GM20000 (cell line): Measurements from ENCODE around the gene CPT1B.

Experiments used
- DNase-seq: peaks from one replicate; pipeline ENCODE4 v3.0.0; 2012; ENCODE audit warnings: low spot score
- TF ChIP-seq, protein P1 (sequence below): IDR thresholded peaks from 2 replicates; pipeline ENCODE4 v1.5.1; 2012; ENCODE audit warnings: mild to moderate bottlenecking, control low read depth; ENCODE audit errors: extremely low read depth, missing control alignments

The CPT1B gene

DNA sequence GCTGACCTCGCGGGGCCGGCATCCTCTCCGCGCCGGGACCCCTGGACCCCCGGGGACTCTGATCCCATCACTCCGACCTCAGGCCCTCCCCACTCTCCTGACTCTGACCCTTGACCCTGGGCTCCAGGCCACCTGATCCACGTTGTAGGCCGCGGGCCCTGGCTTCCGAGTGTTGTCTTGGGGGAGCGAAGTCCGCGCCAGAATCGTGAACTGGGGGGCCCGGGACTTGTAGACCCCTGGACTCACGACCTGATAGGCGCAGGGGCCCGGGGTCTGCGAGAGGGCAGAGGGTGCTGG lies 47.7 kb downstream of the CPT1B start:
- TF ChIP-seq, protein P1, sequence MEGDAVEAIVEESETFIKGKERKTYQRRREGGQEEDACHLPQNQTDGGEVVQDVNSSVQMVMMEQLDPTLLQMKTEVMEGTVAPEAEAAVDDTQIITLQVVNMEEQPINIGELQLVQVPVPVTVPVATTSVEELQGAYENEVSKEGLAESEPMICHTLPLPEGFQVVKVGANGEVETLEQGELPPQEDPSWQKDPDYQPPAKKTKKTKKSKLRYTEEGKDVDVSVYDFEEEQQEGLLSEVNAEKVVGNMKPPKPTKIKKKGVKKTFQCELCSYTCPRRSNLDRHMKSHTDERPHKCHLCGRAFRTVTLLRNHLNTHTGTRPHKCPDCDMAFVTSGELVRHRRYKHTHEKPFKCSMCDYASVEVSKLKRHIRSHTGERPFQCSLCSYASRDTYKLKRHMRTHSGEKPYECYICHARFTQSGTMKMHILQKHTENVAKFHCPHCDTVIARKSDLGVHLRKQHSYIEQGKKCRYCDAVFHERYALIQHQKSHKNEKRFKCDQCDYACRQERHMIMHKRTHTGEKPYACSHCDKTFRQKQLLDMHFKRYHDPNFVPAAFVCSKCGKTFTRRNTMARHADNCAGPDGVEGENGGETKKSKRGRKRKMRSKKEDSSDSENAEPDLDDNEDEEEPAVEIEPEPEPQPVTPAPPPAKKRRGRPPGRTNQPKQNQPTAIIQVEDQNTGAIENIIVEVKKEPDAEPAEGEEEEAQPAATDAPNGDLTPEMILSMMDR, result no peak
- DNase-seq, result no peak

DNA sequence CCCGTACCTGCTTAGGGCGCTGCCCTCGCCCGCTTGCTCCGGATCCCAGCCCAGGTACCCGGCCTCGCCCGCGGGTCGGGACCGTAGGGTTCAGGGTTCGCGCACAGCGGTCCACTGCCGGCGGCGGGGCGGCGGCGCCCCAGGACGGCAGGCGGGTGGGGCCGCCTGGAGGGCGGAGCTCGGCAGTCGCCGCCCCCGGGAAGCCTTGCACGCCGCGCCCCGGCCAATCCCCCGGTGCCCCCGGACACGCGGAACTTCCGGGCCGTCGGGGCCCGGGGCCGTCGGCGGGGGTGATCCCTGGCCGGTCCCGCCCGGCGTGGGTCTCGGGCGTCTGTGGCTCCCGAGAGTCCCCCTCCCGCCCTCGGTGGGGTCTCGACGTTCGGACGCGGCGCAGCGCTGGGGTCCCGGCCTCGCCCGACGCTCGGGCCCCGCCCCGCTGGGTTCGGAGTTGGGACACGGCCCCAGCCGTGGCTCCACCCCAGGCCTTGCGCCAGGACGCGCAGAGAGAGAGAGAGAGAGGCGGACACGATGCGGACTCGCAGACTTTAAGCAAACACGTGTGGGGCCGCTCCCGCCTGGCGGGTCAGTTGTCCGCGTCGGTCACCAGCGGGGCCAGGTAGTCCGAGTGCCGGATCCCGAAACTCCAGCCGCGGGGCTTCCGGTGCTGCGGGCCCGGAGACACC lies 48.2 kb downstream of the CPT1B start, which contains the start of gene TYMP:
TYMP (minus strand) TSS at position 116 of the 683 bp plus-strand sequence. CDS start 303 bp downstream, outside the sequence.
- TF ChIP-seq, protein P1, result no peak
- DNase-seq, result peak; percentile 93

DNA sequence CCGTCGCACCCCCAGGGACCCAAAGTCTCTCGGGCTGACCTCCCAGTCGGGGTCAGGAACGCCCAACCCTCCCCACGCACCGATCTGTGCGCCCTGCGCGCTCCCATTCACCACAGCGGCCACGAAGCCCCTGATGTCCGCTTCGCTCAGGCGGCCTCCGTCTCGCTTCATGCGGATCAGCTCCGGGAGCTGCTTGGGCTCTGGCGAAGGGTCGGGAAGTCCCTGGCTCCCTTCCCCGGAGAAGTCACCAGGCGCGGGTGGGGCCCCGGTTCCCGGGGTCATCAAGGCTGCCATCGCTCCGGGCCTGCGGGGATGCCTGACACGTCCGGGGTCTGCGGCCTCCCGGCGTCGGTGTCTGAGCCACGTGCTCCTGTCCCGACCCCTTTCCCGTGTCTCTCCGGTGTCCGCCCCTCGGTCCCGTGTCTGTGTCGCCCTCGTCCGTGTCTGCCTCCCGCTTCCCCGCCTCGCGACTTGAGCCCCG lies 48.8 kb downstream of the CPT1B start:
- TF ChIP-seq, protein P1, result no peak
- no peak for DNase-seq

DNA sequence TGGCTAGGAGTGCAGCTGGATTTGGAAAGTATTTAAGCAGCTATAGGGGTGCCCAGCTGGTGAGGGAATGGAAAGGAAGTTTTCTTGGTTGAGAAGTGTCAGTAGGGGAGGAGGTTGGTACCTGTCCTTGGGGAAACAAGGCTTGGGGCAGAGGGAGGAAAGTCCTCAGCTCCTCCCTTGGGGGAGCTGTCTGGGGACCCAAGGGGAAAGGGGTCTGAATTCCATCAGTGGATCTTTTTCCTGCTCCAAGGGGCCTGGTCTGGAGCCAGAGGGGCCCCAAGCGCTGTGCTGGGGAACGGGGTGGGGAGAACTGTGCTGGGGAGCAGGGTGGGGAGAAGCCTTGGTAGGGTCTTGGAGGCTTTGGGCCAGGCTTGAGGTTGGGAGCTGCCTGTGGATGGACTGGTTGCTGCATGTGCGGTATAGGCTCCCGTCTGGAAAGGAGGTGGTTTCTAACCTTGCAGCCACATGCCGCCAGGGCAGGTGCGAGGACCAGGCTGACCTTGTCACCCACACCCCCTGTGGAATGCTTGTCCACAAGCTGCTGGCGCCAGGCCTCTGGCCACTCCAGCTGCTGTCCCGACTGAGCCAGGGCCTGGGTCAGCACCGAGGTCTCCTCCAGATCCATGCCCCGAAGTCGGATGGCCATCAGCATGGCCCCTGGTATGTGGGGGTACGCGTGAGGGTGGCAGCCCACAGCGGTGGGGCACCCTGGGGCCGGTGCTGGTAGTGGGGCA lies 49.4 kb downstream of the CPT1B start:
- DNase-seq, result no peak
- TF ChIP-seq, protein P1, result no peak

DNA sequence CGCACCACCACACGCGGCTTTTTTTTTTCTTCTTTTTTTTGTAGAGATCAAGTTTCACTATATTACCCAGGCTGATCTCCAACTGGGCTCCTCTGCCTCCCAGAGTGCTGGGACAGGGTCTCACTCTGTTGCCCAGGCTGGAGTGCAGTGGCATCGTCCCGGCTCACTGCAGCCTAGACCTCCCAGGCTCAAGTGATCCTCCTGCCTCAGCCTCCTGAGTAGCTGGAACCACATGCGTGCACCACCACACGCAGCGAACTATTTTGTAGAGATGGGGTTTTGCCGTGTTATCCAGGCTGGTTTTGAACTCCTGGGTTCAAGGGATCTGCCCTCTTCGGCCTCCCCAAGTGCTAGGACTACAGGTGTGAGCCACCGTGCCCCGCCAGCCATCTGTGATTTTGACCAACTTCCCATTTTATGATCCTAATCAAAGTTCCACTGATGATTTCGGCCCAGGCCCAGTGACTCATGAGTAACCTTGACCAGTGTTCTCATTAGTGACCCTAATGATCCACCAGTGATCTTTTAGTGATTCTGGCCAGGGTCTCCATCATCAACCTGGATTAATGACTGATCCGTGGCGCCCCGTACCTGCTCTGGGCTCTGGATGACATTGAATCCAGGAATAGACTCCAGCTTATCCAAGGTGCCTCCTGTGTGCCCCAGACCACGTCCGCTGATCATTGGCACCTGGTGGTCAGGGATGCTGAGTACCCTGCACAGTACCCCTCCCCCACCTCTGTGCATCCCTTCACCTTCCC lies 50.1 kb downstream of the CPT1B start:
- TF ChIP-seq, protein P1, result no peak

DNA sequence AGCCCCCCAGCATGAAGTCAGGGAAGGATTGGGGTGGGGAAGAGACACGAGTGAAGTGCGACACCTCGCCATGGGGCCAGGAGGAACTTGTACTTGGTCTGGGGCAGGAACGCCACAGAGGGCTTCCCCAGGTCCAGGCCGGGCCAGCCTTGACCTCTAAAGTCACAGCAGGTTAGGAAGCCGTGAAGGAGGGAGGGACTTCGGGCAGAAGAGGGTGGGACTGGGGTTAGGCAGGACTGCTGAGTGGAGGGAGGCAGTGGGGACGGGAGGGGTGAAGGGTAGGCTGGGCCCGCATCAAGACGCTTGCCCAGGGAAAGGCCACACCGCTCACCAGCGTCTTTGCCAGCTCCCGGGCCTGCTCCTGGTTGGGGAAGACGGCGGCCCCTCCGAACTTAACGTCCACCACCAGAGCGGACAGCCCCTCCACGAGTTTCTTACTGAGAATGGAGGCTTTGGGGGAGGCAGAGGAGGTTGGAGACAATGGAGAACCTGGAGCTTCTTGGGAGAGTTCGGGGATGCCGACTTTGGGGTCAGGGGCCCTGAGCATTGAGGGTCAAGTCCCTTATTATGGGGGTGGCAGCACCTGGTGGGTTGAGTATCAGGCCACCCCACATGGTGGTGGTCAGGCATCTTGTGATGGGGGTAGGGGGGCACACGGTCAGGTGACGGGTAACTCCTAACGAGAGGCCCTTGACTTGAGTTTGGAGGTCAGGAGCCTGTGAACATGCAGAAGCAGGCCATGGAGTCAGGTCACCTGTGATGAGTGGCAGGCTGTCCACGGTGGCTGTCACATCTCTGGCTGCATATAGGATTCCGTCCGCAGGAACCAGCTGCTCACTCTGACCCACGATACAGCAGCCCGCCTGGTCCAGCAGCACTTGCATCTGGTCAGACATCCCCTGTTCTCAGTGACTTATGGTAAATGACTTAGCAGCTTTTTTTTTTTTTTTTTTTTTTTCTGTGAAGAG lies 51.1 kb downstream of the CPT1B start:
- TF ChIP-seq, protein P1, result no peak

More for the DNA sequence above, 50.1 kb downstream of the CPT1B start:
- DNase-seq, result no peak

More for the DNA sequence above, 51.1 kb downstream of the CPT1B start:
- DNase-seq, result peak; percentile 85
